NB4 (cell line): ENCODE measurements around the gene CHD2.

ENCODE experiments used
- MYC ChIP-seq: IDR thresholded peaks from 2 replicates; pipeline ENCODE4 v1.6.1; 2011; ENCODE audit warnings: low read depth, low read length
- POLR2A ChIP-seq: IDR thresholded peaks from 2 replicates; pipeline ENCODE4 v1.6.1; 2011; ENCODE audit warnings: mild to moderate bottlenecking; ENCODE audit not compliant: insufficient read length; ENCODE audit errors: extremely low read depth
- TF ChIP-seq, protein P1 (sequence below): IDR thresholded peaks from one replicate; pipeline ENCODE4 v1.5.1; 2012; ENCODE audit warnings: low read depth, low read length

DNA sequence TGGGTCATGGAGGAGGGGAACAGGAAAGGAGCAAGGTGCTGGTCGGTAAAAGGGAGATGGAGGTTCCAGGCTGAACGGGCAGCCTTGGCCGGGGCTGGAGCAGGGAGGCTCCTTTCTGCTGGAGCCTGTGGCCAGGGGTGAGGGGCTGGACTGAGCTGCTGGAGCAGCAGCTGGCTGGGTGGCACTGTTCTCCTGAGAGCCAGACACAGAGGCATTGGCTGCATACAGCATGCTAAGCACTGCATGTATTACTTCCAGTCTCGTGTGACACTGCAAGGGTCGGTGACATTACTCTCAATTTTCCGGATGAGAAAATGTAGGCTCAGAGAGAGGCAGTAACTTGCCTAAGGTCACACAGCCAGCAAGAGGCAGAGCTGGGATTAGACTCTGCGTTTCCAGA is 146.6 kb downstream of the CHD2 start:
- TF ChIP-seq, protein P1, sequence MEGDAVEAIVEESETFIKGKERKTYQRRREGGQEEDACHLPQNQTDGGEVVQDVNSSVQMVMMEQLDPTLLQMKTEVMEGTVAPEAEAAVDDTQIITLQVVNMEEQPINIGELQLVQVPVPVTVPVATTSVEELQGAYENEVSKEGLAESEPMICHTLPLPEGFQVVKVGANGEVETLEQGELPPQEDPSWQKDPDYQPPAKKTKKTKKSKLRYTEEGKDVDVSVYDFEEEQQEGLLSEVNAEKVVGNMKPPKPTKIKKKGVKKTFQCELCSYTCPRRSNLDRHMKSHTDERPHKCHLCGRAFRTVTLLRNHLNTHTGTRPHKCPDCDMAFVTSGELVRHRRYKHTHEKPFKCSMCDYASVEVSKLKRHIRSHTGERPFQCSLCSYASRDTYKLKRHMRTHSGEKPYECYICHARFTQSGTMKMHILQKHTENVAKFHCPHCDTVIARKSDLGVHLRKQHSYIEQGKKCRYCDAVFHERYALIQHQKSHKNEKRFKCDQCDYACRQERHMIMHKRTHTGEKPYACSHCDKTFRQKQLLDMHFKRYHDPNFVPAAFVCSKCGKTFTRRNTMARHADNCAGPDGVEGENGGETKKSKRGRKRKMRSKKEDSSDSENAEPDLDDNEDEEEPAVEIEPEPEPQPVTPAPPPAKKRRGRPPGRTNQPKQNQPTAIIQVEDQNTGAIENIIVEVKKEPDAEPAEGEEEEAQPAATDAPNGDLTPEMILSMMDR, result no peak
- TF ChIP-seq POLR2A (no peak), MYC (no peak)
